Peyer's patch (tissue), 4 donors: ENCODE results near the gene COMMD2.

Experiments
- POLR2A ChIP-seq, 2 donors: fragments of 450-650 bp; IDR thresholded peaks; one replicate each; pipeline ENCODE4 v1.5.1; 2017; ENCODE audit warnings: antibody characterized with exemption in 2 of 2, mild to moderate bottlenecking in 2 of 2, moderate library complexity in 2 of 2
- TF ChIP-seq, protein P1 (sequence below), 6 experiments: fragments of 450-650 bp in 4 of 6; fragments of 200-600 bp in 2 of 6; sonication (generic) in 1 of 6; IDR thresholded peaks; one replicate each; pipeline ENCODE4 v1.5.1; 2017 to 2019; ENCODE audit warnings: antibody characterized with exemption in 6 of 6, mild to moderate bottlenecking in 3 of 6, moderate library complexity in 1 of 6

DNA sequence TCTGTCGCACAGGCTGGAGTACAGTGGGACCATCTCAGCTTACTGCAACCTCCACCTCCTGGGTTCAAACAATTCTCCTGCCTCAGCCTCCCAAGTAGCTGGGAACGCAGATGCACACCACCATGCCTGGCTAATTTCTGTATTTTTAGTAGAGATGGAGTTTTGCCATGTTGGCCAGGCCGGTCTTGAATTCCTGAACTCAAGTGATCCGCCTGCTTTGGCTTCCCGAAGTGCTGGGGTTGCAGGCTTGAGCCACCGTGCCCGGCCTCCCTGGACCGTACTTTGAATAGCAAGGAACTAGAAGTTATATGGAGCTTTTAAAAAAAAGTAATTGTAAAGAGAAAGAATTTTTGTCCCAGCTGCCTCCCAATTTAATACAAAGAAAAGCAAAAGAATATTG, 48.4 kb upstream of the COMMD2 start:
- TF ChIP-seq, protein P1, sequence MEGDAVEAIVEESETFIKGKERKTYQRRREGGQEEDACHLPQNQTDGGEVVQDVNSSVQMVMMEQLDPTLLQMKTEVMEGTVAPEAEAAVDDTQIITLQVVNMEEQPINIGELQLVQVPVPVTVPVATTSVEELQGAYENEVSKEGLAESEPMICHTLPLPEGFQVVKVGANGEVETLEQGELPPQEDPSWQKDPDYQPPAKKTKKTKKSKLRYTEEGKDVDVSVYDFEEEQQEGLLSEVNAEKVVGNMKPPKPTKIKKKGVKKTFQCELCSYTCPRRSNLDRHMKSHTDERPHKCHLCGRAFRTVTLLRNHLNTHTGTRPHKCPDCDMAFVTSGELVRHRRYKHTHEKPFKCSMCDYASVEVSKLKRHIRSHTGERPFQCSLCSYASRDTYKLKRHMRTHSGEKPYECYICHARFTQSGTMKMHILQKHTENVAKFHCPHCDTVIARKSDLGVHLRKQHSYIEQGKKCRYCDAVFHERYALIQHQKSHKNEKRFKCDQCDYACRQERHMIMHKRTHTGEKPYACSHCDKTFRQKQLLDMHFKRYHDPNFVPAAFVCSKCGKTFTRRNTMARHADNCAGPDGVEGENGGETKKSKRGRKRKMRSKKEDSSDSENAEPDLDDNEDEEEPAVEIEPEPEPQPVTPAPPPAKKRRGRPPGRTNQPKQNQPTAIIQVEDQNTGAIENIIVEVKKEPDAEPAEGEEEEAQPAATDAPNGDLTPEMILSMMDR (IDR thresholded peaks at IDR 0.05) = no peak
- TF ChIP-seq POLR2A (IDR thresholded peaks at IDR 0.05) = no peak
